Ishikawa (cell line): ENCODE measurements around the gene PDK3.

ENCODE experiments used
- CREB1 ChIP-seq: IDR thresholded peaks from 2 replicates; pipeline ENCODE4 v1.6.1; 2012; ENCODE audit warnings: low read depth
- EP300 ChIP-seq: IDR thresholded peaks from 2 replicates; pipeline ENCODE4 v1.6.1; 2012; ENCODE audit warnings: borderline replicate concordance
- FOXM1 ChIP-seq: IDR thresholded peaks from 2 replicates; pipeline ENCODE4 v1.6.1; 2012; ENCODE audit warnings: low read depth, borderline replicate concordance
- RAD21 ChIP-seq: IDR thresholded peaks from 2 replicates; pipeline ENCODE4 v1.6.1; 2012; ENCODE audit warnings: low read depth
- TAF1 ChIP-seq: IDR thresholded peaks from 2 replicates; pipeline ENCODE4 v1.6.1; 2012; ENCODE audit warnings: low read depth, mild to moderate bottlenecking
- TEAD4 ChIP-seq: IDR thresholded peaks from 2 replicates; pipeline ENCODE4 v1.6.1; 2012
- TF ChIP-seq, protein P1 (sequence below): IDR thresholded peaks from 2 replicates; pipeline ENCODE4 v1.6.1; 2012

DNA sequence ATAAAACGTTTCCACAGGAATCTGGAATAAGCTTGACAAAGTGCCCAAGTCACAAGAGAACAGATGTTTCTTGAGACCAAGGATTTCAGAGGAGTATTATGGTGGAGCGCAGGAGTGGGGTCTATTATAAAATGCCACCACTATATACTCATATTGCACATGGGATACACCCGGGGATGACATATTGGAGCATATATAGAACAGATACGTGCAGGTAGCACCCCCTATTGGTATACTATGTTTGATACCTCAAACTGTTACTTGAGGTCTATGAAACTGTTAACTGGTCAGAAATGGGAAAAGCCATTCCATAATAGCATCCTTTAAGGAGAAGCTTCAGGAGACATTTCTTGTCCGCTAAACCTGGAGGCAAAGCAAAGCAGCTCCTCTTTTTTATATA is 96.0 kb downstream of the PDK3 start:
- no peak for TF ChIP-seq TAF1
- TF ChIP-seq CREB1, result no peak
- no peak for TF ChIP-seq FOXM1
- TF ChIP-seq, protein P1, sequence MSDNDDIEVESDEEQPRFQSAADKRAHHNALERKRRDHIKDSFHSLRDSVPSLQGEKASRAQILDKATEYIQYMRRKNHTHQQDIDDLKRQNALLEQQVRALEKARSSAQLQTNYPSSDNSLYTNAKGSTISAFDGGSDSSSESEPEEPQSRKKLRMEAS, result no peak
- TF ChIP-seq EP300, result no peak
- peak; percentile 52 for TF ChIP-seq RAD21
- TF ChIP-seq TEAD4, result no peak
